Fibroblast of pulmonary artery (primary cell): ENCODE measurements around the gene C22orf15.

Experiments
- DNase-seq: peaks from one replicate; pipeline ENCODE4 v3.0.0-alpha.2; 2010; ENCODE audit warnings: low read depth
- H3K4me3 ChIP-seq: replicated peaks from 2 replicates; pipeline ENCODE4 v1.5.1; 2011; ENCODE audit warnings: low read depth, mild to moderate bottlenecking, control low read depth, low read length, moderate library complexity
- CTCF ChIP-seq: IDR thresholded peaks from 2 replicates; pipeline ENCODE4 v1.5.1; 2011; ENCODE audit warnings: mild to moderate bottlenecking, control low read depth, low read length, inconsistent platforms; ENCODE audit errors: missing control alignments

Gene C22orf15

GRCh38 chr22:23783265-23784150 is 20.7 kb downstream of the C22orf15 start:
- no peak for TF ChIP-seq CTCF
- no peak for DNase-seq
- no peak overlapping the region for H3K4me3 ChIP-seq

- TF ChIP-seq CTCF: no peak
- H3K4me3 ChIP-seq: no peak overlapping the region
- no peak for DNase-seq
Measured at GRCh38 chr22:23784215-23784732, 21.5 kb downstream of the C22orf15 start.

- TF ChIP-seq CTCF: no peak
- H3K4me3 ChIP-seq: peak overlapping the region; percentile 86
- DNase-seq: no peak
Measured at GRCh38 chr22:23786261-23786710, 23.5 kb downstream of the C22orf15 start.

GRCh38 chr22:23786752-23787599 is 24.2 kb downstream of the C22orf15 start, which contains the start of gene SMARCB1:
TSS of gene SMARCB1 (plus strand) at chr22:23786966. CDS start at chr22:23787170, 204 bp downstream.
- H3K4me3 ChIP-seq: peak within 1 kb of the TSS; percentile 86
- DNase-seq: peak; percentile 91
- no peak for TF ChIP-seq CTCF

GRCh38 chr22:23787600-23787896 is 24.8 kb downstream of the C22orf15 start:
- DNase-seq: no peak
- no peak for TF ChIP-seq CTCF
- peak overlapping the region; percentile 86 for H3K4me3 ChIP-seq

GRCh38 chr22:23787910-23788309 is 25.1 kb downstream of the C22orf15 start:
- peak overlapping the region; percentile 86 for H3K4me3 ChIP-seq
- TF ChIP-seq CTCF: no peak
- DNase-seq: no peak
